SH-SY5Y (cell line): Measurements from ENCODE around the gene LRRC45.

Experiments
- GATA2 ChIP-seq: IDR thresholded peaks from 2 replicates; pipeline ENCODE4 v1.6.1; 2011; ENCODE audit warnings: mild to moderate bottlenecking, low read depth, low read length
- GATA3 ChIP-seq: IDR thresholded peaks from 2 replicates; pipeline ENCODE4 v1.6.1; 2011; ENCODE audit warnings: low read depth, mild to moderate bottlenecking, low read length, moderate library complexity

DNA sequence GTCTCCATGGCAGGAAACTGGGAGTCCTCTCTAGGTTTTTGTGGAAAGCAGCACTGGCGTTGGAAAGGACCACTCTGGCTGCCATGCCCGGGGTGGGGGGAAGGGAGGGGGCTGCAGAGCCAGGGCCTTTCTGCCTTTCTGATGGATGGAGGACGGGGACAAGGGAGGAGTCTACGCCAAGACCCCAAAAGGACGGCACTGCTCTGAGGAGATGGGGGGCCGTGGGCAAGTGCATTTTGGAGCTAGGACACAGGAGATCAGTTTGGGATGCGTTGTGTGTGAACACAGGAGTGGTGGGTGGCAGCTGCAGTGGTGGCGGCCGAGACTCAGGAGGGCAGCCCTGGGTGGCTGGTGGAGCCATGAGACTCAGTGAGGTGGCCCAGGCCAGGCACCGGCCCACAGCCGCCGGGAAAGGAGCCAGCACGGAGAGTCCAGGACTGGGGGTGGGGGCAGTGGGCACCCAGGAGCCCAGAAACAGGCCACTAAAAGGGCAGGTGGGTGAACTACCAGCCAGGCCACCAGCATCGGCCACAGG lies 2.5 kb upstream of the LRRC45 start:
- TF ChIP-seq GATA3 (no peak), GATA2 (no peak)
